GM12872 (cell line): ENCODE results near the gene CCDC106.

Source experiments
- TF ChIP-seq, protein P1 (sequence below): IDR thresholded peaks from 3 replicates; pipeline ENCODE4 v1.5.1; 2011; ENCODE audit warnings: low read depth, mild to moderate bottlenecking, low read length, moderate library complexity; ENCODE audit not compliant: insufficient read depth

Gene CCDC106

DNA sequence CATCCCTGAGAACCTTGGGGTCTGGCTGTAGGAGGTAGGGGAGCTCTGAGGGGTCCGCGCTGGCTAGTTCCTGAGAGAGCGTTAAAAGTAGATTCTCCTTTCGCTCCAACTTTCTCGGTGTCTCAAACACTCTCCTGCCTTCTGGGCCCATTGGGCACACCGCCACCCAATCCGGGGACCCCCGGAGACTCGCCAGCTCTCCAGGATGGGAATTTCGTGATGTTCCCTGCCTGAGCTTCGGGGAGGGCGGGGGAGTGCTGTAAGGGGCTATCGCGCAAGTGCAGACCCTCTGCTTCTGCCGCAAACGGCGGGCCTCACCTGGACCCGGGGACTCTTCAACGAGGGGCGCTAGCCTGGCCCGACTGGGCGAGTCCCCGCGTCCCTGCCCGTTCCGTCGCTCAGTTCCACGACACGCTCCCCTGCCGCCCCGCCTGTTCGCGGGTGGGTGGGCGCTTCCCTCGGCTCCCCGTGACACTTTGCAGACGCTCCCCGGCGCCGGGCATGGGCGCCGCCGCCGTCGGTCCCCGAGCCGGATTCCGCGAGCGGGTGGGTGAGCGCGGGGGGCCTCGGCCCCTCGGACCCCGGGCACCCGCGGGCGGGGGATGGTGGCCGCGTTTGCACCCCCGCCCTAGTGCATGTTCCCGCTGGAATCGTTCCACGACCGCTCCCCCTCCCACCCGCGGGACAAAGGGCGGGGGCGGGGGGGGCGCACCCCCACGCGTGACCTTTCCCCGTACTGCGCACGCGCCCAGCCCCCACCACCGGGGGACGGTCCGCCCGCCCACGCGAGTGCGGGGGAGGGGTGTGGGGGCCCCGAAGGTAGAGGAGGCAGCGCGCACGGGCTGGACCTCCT is at the start of gene CCDC106:
CCDC106 (plus strand) TSS at position 481 of the 853 bp plus-strand sequence. CDS start 835 bp downstream, outside the sequence.
- TF ChIP-seq, protein P1, sequence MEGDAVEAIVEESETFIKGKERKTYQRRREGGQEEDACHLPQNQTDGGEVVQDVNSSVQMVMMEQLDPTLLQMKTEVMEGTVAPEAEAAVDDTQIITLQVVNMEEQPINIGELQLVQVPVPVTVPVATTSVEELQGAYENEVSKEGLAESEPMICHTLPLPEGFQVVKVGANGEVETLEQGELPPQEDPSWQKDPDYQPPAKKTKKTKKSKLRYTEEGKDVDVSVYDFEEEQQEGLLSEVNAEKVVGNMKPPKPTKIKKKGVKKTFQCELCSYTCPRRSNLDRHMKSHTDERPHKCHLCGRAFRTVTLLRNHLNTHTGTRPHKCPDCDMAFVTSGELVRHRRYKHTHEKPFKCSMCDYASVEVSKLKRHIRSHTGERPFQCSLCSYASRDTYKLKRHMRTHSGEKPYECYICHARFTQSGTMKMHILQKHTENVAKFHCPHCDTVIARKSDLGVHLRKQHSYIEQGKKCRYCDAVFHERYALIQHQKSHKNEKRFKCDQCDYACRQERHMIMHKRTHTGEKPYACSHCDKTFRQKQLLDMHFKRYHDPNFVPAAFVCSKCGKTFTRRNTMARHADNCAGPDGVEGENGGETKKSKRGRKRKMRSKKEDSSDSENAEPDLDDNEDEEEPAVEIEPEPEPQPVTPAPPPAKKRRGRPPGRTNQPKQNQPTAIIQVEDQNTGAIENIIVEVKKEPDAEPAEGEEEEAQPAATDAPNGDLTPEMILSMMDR: no peak

DNA sequence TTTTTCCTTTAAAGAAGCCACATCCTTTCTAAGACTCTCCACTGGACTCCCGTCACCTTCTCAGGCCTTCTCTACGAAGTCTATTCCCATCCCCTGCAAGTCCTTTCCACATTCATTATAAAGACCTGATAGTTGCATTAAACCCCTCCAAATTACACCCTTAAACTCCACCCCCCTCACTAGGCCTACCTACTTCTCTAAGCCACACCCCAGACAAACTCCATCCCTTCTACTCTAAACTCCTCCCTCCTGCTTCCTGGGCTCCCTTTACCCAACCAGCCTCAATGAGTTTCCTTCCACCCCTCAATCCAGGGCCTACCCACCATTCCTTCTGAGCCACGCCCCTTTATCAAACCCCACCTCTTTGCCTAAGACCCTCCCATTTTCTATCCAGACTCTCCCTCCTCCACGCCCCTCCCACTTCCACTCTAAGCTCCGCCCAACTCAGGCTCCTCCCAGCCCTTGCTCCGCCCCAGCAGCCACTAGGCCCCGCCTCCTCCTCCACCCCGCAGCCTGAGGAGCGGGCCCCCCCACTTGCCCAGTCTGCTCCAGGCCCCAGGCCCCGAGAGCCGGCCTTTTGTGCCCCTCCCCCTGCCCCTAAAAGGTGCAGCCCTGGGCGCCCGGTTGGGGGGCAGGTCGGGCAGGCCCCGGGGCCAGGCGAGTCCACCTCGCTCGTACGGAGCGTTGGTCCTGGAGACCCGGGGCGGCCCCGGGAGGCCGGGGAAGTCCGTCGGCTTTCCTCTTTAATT is 49.1 kb upstream of the CCDC106 start:
- TF ChIP-seq, protein P1: no peak

DNA sequence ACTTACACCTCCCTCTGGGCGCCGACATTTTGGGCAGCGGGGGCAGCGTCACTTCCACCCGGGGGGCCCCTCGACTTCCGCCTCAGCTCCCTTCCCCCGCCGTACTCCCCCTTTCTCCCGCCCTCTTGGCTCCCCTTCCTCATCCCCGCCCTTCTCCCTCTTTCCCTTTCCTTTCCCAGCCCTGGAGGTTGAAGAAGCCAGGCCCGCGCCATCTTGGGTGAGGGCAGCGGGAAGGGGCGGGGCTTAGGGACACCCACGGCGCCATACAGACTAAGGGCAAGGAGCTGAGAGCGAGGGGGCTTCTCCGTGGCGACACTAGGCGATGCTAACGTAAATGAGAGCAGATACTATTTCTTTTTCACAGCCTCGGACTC is 48.6 kb upstream of the CCDC106 start, which contains the start of gene FIZ1:
FIZ1 (minus strand) TSS at position 50 of the 374 bp plus-strand sequence. CDS start 1,652 bp downstream, outside the sequence.
- TF ChIP-seq, protein P1: no peak

DNA sequence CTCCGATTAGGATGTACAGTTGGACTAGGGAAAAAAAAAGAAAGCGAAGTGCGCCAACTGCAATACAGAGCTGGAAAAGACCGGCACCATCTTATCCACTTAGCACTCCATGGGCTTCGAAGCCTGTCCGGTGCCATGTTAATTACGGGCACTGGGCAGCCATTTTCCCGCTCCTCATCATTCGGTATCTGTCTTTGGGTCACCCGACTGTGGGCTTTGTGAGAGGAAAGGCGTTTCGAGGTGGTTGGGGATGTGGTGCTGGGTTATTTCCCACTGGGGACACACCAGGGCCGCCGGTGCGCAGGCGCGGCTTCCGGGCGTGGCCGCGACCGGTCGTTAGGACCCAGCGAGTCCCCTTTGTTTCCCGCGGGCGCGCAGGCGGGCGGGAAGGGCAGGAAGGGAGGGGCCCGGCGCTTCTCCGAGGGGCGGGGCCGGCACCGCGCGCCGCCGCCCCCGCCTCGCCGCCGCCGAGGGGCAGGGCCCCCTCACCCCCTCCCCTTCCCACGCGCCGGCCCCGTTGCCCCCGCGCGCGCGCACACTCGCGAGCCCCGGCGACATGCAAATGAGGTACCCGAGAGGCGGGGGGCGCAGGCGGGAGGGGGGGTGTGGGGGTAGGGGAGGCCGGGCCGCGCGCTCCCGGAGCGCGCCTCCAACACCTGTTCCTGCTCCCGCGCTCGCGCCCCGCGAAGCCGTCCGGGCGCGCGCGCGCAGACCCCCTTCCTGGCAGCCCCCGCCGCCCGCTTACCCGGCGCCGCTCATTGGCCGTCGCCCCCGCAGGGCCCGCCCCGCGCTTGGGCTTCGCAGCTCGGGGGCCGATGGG is 48.0 kb upstream of the CCDC106 start, which contains the start of gene ZNF524:
ZNF524 (plus strand) TSS at position 447 of the 820 bp plus-strand sequence. CDS start 1,825 bp downstream, outside the sequence.
- TF ChIP-seq, protein P1: no peak

DNA sequence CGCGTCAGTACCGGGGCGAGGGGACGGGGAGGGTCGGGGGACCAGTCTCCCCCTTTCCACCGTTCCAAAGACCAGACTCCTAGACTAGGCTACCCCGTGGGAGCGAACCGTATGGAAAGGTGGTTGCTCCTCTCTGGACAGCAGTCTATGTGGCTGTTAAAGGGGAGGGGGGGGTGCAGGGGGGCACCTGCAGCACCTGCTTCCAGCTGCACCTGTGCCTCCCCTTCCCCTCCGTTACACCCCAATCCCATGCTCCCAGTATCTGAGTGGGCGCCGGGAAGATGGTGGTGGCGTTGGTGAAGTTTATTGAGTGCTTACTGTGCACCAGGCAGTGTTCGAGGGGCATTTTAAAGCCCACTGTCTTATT is 47.4 kb upstream of the CCDC106 start:
- TF ChIP-seq, protein P1: no peak

DNA sequence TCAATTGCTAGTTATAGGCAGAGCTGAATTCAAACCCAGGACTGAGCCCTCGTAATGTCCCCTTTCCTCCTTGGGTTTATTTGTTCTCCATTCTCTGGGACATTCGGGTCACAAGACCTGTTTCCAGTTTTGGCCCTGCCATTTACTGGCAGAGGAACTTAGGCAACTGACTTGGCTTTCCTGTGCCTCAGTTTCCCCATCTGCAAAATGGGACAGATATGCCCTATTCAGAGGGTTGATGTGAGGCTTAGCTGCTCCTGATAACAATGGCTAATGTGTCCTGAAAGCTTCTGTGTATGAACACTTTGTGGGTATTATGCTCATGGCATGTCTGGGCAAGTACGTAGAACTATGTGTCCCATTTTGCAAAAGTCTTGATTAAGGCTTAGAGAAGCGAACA is 46.9 kb upstream of the CCDC106 start:
- TF ChIP-seq, protein P1: no peak
